Karpas-422 (cell line): ENCODE measurements around the gene FBXO42. TPM values are rescaled to one million over a fixed set of nuclear protein-coding genes. Genes with fewer than 3 reads are reported as not detected.

Source experiments
- DNase-seq: peaks from one replicate; pipeline ENCODE4 v3.0.0-alpha.2; 2015
- H2AFZ ChIP-seq: fragments of 200-600 bp; sonication (generic); 2 replicates; pipeline ENCODE4 v1.6.1; 2014; ENCODE audit warnings: antibody characterized with exemption, low read length, mixed read lengths
- H3K27ac ChIP-seq: fragments of 200-600 bp; sonication (generic); 2 replicates; pipeline ENCODE4 v1.5.1; 2014; ENCODE audit warnings: mild to moderate bottlenecking, low read length, moderate library complexity
- H3K27me3 ChIP-seq: fragments of 200-600 bp; sonication (generic); 2 replicates; pipeline ENCODE4 v1.6.1; 2014; ENCODE audit warnings: low read length, mixed read lengths
- H3K36me3 ChIP-seq: fragments of 200-600 bp; sonication (generic); 2 replicates; pipeline ENCODE4 v1.6.1; 2014; ENCODE audit warnings: low read length, mixed read lengths; ENCODE audit not compliant: insufficient read depth
- H3K4me1 ChIP-seq: fragments of 200-600 bp; sonication (generic); 2 replicates; pipeline ENCODE4 v1.6.1; 2014; ENCODE audit warnings: mild to moderate bottlenecking, low read length, mixed read lengths
- H3K4me2 ChIP-seq: fragments of 200-600 bp; sonication (generic); 2 replicates; pipeline ENCODE4 v1.6.1; 2014; ENCODE audit warnings: low read length, low read depth, mild to moderate bottlenecking; ENCODE audit not compliant: poor library complexity, severe bottlenecking
- H3K4me3 ChIP-seq: fragments of 200-600 bp; sonication (generic); 2 replicates; pipeline ENCODE4 v1.5.1; 2014; ENCODE audit warnings: mild to moderate bottlenecking, antibody characterized with exemption, low read length, mixed read lengths
- H3K79me2 ChIP-seq: fragments of 200-600 bp; sonication (generic); 2 replicates; pipeline ENCODE4 v1.6.1; 2014; ENCODE audit warnings: mild to moderate bottlenecking, low read length, mixed read lengths
- H3K9ac ChIP-seq: fragments of 200-600 bp; sonication (generic); 2 replicates; pipeline ENCODE4 v1.6.0; 2014; ENCODE audit warnings: low read length
- H3K9me2 ChIP-seq: fragments of 200-600 bp; sonication (generic), shearing (Covaris generic); replicated peaks from 2 replicates; pipeline ENCODE4 v1.6.0; 2014; ENCODE audit warnings: mild to moderate bottlenecking, low read length, moderate library complexity; ENCODE audit not compliant: insufficient read depth
- H3K9me3 ChIP-seq: fragments of 300-700, 200-600 bp; sonication (generic); 2 replicates; pipeline ENCODE4 v1.6.1; 2014; ENCODE audit warnings: low read length, mixed read lengths
- H4K20me1 ChIP-seq: fragments of 200-600 bp; sonication (generic); 2 replicates; pipeline ENCODE4 v1.6.1; 2014; ENCODE audit warnings: mild to moderate bottlenecking, antibody characterized with exemption, low read length, low read depth; ENCODE audit not compliant: insufficient read depth
- total RNA-seq: library from RNA; depleted of rRNA; stranded (reverse); fragments of >200 nt; shearing (Covaris generic); gene quantifications from 2 replicates; pipeline ENCODE4 v1.2.3, GENCODE V29; 2014; ENCODE audit warnings: low replicate concordance

FBXO42 gene
- total RNA-seq, 1 experiment from 2014 or later, result 31.7 TPM

- H3K27ac ChIP-seq, result no peak overlapping the region
- no peaks in the 10 kb centered on the region for H3K9me3 ChIP-seq
- H3K79me2 ChIP-seq, result no peaks in the 10 kb centered on the region
- no peak overlapping the region for H3K4me3 ChIP-seq
- H3K36me3 ChIP-seq, result no peaks in the 10 kb centered on the region
- H3K9me2 ChIP-seq, result no peaks in the 10 kb centered on the region
- no peaks in the 10 kb centered on the region for H3K27me3 ChIP-seq
- H3K4me2 ChIP-seq, result no peak overlapping the region
- H3K4me1 ChIP-seq, result peaks cover 7% of the 10 kb centered on the region
- no peak overlapping the region for H2AFZ ChIP-seq
- H3K9ac ChIP-seq, result no peak overlapping the region
- DNase-seq, result no peak
- H4K20me1 ChIP-seq, result no peaks in the 10 kb centered on the region
These were observed 140.5 kb downstream of the FBXO42 start for GRCh38 chr1:16211824-16212223.

- no peak overlapping the region for H3K4me2 ChIP-seq
- H3K9ac ChIP-seq, result no peak overlapping the region
- H3K36me3 ChIP-seq, result no peaks in the 10 kb centered on the region
- no peak for DNase-seq
- no peaks in the 10 kb centered on the region for H4K20me1 ChIP-seq
- H3K9me3 ChIP-seq, result no peaks in the 10 kb centered on the region
- no peaks in the 10 kb centered on the region for H3K9me2 ChIP-seq
- H2AFZ ChIP-seq, result no peak overlapping the region
- no peaks in the 10 kb centered on the region for H3K79me2 ChIP-seq
- H3K4me3 ChIP-seq, result no peak overlapping the region
- H3K27me3 ChIP-seq, result no peaks in the 10 kb centered on the region
- no peak overlapping the region for H3K27ac ChIP-seq
- peaks cover 17% of the 10 kb centered on the region for H3K4me1 ChIP-seq
These were observed 141.7 kb downstream of the FBXO42 start for GRCh38 chr1:16210581-16210980.

GRCh38 chr1:16209847-16210407, 142.4 kb downstream of the FBXO42 start:
- Histone ChIP-seq H4K20me1 (no peaks in the 10 kb centered on the region), H3K9me3 (no peaks in the 10 kb centered on the region), H3K4me1 (peaks cover 17% of the 10 kb centered on the region), H2AFZ (no peak overlapping the region), H3K4me2 (no peak overlapping the region), H3K9me2 (no peaks in the 10 kb centered on the region), H3K27me3 (no peaks in the 10 kb centered on the region), H3K79me2 (no peaks in the 10 kb centered on the region), H3K9ac (no peak overlapping the region), H3K36me3 (no peaks in the 10 kb centered on the region), H3K27ac (no peak overlapping the region), H3K4me3 (no peak overlapping the region)
- DNase-seq, result no peak

GRCh38 chr1:16209132-16209846, 143.0 kb downstream of the FBXO42 start:
- DNase-seq, result no peak
- no peak overlapping the region for H3K9ac ChIP-seq

GRCh38 chr1:16208270-16208987, 143.9 kb downstream of the FBXO42 start:
- H3K79me2 ChIP-seq, result no peaks in the 10 kb centered on the region
- no peak overlapping the region for H2AFZ ChIP-seq
- no peaks in the 10 kb centered on the region for H3K9me2 ChIP-seq
- peaks cover 17% of the 10 kb centered on the region for H3K4me1 ChIP-seq
- H3K27ac ChIP-seq, result no peak overlapping the region
- H3K9me3 ChIP-seq, result no peaks in the 10 kb centered on the region
- H3K4me2 ChIP-seq, result no peak overlapping the region
- no peaks in the 10 kb centered on the region for H3K36me3 ChIP-seq
- H3K27me3 ChIP-seq, result no peaks in the 10 kb centered on the region
- no peaks in the 10 kb centered on the region for H4K20me1 ChIP-seq
- H3K4me3 ChIP-seq, result no peak overlapping the region
- DNase-seq, result no peak
- H3K9ac ChIP-seq, result no peak overlapping the region

More at GRCh38 chr1:16209132-16209846, 143.0 kb downstream of the FBXO42 start:
- Histone ChIP-seq H3K27me3 (no peaks in the 10 kb centered on the region), H3K79me2 (no peaks in the 10 kb centered on the region), H2AFZ (no peak overlapping the region), H3K27ac (no peak overlapping the region), H3K36me3 (no peaks in the 10 kb centered on the region), H3K9me2 (no peaks in the 10 kb centered on the region), H3K4me1 (peaks cover 17% of the 10 kb centered on the region), H3K4me3 (no peak overlapping the region), H3K4me2 (no peak overlapping the region), H4K20me1 (no peaks in the 10 kb centered on the region), H3K9me3 (no peaks in the 10 kb centered on the region)

- DNase-seq, result no peak
- Histone ChIP-seq H3K4me2 (peak overlapping the region; percentile 83), H3K4me3 (peak overlapping the region; percentile 72), H3K9me3 (no peaks in the 10 kb centered on the region), H3K36me3 (no peaks in the 10 kb centered on the region), H3K4me1 (peaks cover 17% of the 10 kb centered on the region), H3K79me2 (no peaks in the 10 kb centered on the region), H3K9ac (peak overlapping the region; percentile 81), H3K9me2 (no peaks in the 10 kb centered on the region), H3K27ac (no peak overlapping the region), H4K20me1 (no peaks in the 10 kb centered on the region), H3K27me3 (no peaks in the 10 kb centered on the region), H2AFZ (peak overlapping the region; percentile 93)
These were observed 144.7 kb downstream of the FBXO42 start for GRCh38 chr1:16207318-16208269.

GRCh38 chr1:16206547-16207317, 145.5 kb downstream of the FBXO42 start:
- DNase-seq, result peak; percentile 98
- Histone ChIP-seq H2AFZ (peak overlapping the region; percentile 93), H3K4me1 (peaks cover 17% of the 10 kb centered on the region), H3K4me3 (peak overlapping the region; percentile 72), H3K27me3 (no peaks in the 10 kb centered on the region), H3K9me2 (no peaks in the 10 kb centered on the region), H3K4me2 (peak overlapping the region; percentile 83), H3K27ac (peak overlapping the region; percentile 53; the same call in 1 of the 2 replicates), H3K9me3 (no peaks in the 10 kb centered on the region), H3K79me2 (no peaks in the 10 kb centered on the region), H3K36me3 (no peaks in the 10 kb centered on the region), H3K9ac (peak overlapping the region; percentile 81), H4K20me1 (no peaks in the 10 kb centered on the region)
